ENCODE data around the gene TRAK2.
A peak's percentile ranks its signal among the peaks of the same experiment; 100 is the strongest.
"Not testable (repeated sequence)": the region's sequence is repeated elsewhere in the genome, so short reads cannot be mapped to it uniquely, and the experiment has no call there.

The TRAK2 gene

DNA sequence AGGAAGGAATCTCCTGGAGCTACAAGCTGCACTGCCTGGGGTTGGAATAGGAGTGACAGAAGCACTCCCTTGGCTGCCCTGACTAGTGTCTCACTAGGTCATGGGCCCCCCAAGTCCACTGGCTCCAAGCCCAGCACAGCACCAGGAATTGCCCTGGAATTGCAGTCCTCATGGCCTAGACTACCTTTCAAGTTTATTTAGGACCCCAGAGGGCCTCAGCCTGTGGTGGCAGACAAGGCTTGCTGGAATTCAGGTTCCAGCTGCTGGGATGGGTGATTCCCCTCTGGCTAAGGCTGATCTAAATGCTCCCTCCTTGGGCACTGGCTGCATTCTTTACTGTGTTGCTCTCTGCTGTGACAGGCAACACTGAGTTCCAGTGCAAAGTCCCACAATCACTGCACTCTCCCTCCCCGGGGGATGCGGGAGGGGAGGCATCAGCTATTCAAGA lies 14.3 kb upstream of the TRAK2 start:
- Mint-ChIP-seq H3K27ac (no peak overlapping the region), H3K36me3 (ENCODE audit: low read depth) (peaks cover 67% of the 10 kb centered on the region)

GRCh38 chr2:201464547-201464946 lies 13.3 kb upstream of the TRAK2 start:
- peaks cover 9% of the 10 kb centered on the region for H3K4me1 Mint-ChIP-seq (ENCODE audit: low read depth)
- no peak overlapping the region for H3K27ac Mint-ChIP-seq
- DNase-seq: no peak
- no peaks in the 10 kb centered on the region for H3K9me3 Mint-ChIP-seq
- H3K4me3 Mint-ChIP-seq: no peak overlapping the region
- H3K36me3 Mint-ChIP-seq (ENCODE audit: low read depth): peaks cover 67% of the 10 kb centered on the region
- H3K27me3 Mint-ChIP-seq: no peaks in the 10 kb centered on the region

More for the DNA sequence above, 14.3 kb upstream of the TRAK2 start:
- H3K4me3 Mint-ChIP-seq: no peak overlapping the region
- no peaks in the 10 kb centered on the region for H3K9me3 Mint-ChIP-seq
- no peak for DNase-seq
- H3K27me3 Mint-ChIP-seq: no peaks in the 10 kb centered on the region
- peaks cover 9% of the 10 kb centered on the region for H3K4me1 Mint-ChIP-seq (ENCODE audit: low read depth)

DNA sequence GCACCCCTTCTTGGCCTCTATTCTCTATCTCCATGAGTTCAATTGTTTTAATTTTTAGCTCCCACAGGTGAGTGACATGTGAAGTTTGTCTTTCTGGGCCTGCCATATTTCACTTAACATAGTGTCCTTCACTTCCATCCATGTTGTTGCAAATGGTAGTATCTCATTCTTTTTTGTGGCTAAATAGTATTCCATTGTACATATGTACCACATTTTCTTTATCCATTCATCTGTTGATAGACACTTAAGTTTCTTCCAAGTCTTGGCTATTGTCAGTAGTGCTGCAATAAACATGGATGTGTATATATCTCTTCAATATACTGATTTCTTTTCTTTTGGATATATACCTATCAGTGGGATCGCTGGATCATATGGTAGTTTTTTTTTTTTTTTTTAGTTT lies 9.3 kb upstream of the TRAK2 start:
- Mint-ChIP-seq H3K27me3 (no peaks in the 10 kb centered on the region), H3K27ac (no peak overlapping the region), H3K4me3 (no peak overlapping the region), H3K4me1 (ENCODE audit: low read depth) (no peaks in the 10 kb centered on the region), H3K9me3 (no peaks in the 10 kb centered on the region), H3K36me3 (ENCODE audit: low read depth) (peaks cover 57% of the 10 kb centered on the region)
- DNase-seq: no peak

- Mint-ChIP-seq H3K4me1 (ENCODE audit: low read depth) (peaks cover 1% of the 10 kb centered on the region), H3K27me3 (no peaks in the 10 kb centered on the region), H3K4me3 (no peak overlapping the region), H3K9me3 (no peaks in the 10 kb centered on the region), H3K36me3 (ENCODE audit: low read depth) (peaks cover 43% of the 10 kb centered on the region), H3K27ac (no peak overlapping the region)
- DNase-seq: no peak
Measured at GRCh38 chr2:201458381-201458780, 7.1 kb upstream of the TRAK2 start.

GRCh38 chr2:201452922-201453643 lies 1.8 kb upstream of the TRAK2 start:
- H3K27ac Mint-ChIP-seq: no peak overlapping the region
- H3K4me1 Mint-ChIP-seq (ENCODE audit: low read depth): peaks cover 34% of the 10 kb centered on the region
- DNase-seq: no peak

GRCh38 chr2:201452058-201452921 lies 1.0 kb upstream of the TRAK2 start:
- peaks cover 42% of the 10 kb centered on the region for H3K4me1 Mint-ChIP-seq (ENCODE audit: low read depth)
- peak overlapping the region; percentile 87 for H3K4me3 Mint-ChIP-seq
- H3K27ac Mint-ChIP-seq: peak overlapping the region; percentile 85
- no peaks in the 10 kb centered on the region for H3K9me3 Mint-ChIP-seq
- H3K36me3 Mint-ChIP-seq (ENCODE audit: low read depth): peaks cover 28% of the 10 kb centered on the region
- no peak for DNase-seq
- no peaks in the 10 kb centered on the region for H3K27me3 Mint-ChIP-seq

More at GRCh38 chr2:201452922-201453643, 1.8 kb upstream of the TRAK2 start:
- peak overlapping the region; percentile 87 for H3K4me3 Mint-ChIP-seq
- peaks cover 25% of the 10 kb centered on the region for H3K36me3 Mint-ChIP-seq (ENCODE audit: low read depth)
- no peaks in the 10 kb centered on the region for H3K27me3 Mint-ChIP-seq
- no peaks in the 10 kb centered on the region for H3K9me3 Mint-ChIP-seq

GRCh38 chr2:201450954-201451291 lies 335 bp downstream of the TRAK2 start:
- Mint-ChIP-seq H3K4me3 (peak overlapping the region; percentile 97), H3K9me3 (no peaks in the 10 kb centered on the region), H3K27ac (peak overlapping the region; percentile 98), H3K4me1 (ENCODE audit: low read depth) (peaks cover 56% of the 10 kb centered on the region), H3K27me3 (no peaks in the 10 kb centered on the region), H3K36me3 (ENCODE audit: low read depth) (peaks cover 28% of the 10 kb centered on the region)
- no peak for DNase-seq

GRCh38 chr2:201448701-201449100 lies 2.6 kb downstream of the TRAK2 start:
- H3K4me1 Mint-ChIP-seq (ENCODE audit: low read depth): peaks cover 64% of the 10 kb centered on the region
- H3K27me3 Mint-ChIP-seq: no peaks in the 10 kb centered on the region
- H3K27ac Mint-ChIP-seq: peak overlapping the region; percentile 84
- no peak for DNase-seq
- peak overlapping the region; percentile 46 for H3K4me3 Mint-ChIP-seq
- peaks cover 28% of the 10 kb centered on the region for H3K36me3 Mint-ChIP-seq (ENCODE audit: low read depth)
- H3K9me3 Mint-ChIP-seq: no peaks in the 10 kb centered on the region

DNA sequence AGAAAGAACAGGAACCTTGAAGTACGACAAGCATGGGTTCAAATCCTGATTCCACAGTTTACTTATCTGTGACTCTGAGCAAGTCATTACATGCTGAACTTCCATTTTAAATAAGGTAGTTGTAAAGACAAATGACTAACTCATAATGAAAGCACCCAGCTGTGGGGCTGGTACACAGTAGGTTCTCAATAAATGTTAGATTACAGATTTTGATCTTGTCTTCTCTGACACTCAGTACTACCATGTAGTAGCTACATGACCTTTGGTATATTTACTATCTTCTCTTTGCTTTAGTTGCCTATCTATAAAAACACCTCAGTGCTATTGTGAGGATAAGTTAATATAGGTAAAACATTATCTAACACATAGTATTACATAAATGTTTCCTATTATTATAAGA lies 3.2 kb downstream of the TRAK2 start:
- H3K36me3 Mint-ChIP-seq (ENCODE audit: low read depth): peaks cover 28% of the 10 kb centered on the region
- H3K27ac Mint-ChIP-seq: peak overlapping the region; percentile 84
- H3K27me3 Mint-ChIP-seq: no peaks in the 10 kb centered on the region
- no peaks in the 10 kb centered on the region for H3K9me3 Mint-ChIP-seq
- peak overlapping the region; percentile 46 for H3K4me3 Mint-ChIP-seq
- peaks cover 62% of the 10 kb centered on the region for H3K4me1 Mint-ChIP-seq (ENCODE audit: low read depth)
- no peak for DNase-seq

- peaks cover 24% of the 10 kb centered on the region for H3K36me3 Mint-ChIP-seq (ENCODE audit: low read depth)
- H3K9me3 Mint-ChIP-seq: no peaks in the 10 kb centered on the region
- H3K4me1 Mint-ChIP-seq (ENCODE audit: low read depth): peaks cover 55% of the 10 kb centered on the region
- no peak for DNase-seq
- H3K27ac Mint-ChIP-seq: peak overlapping the region; percentile 84
- H3K4me3 Mint-ChIP-seq: no peak overlapping the region
- no peaks in the 10 kb centered on the region for H3K27me3 Mint-ChIP-seq
Measured at GRCh38 chr2:201447086-201447485, 4.2 kb downstream of the TRAK2 start.

DNA sequence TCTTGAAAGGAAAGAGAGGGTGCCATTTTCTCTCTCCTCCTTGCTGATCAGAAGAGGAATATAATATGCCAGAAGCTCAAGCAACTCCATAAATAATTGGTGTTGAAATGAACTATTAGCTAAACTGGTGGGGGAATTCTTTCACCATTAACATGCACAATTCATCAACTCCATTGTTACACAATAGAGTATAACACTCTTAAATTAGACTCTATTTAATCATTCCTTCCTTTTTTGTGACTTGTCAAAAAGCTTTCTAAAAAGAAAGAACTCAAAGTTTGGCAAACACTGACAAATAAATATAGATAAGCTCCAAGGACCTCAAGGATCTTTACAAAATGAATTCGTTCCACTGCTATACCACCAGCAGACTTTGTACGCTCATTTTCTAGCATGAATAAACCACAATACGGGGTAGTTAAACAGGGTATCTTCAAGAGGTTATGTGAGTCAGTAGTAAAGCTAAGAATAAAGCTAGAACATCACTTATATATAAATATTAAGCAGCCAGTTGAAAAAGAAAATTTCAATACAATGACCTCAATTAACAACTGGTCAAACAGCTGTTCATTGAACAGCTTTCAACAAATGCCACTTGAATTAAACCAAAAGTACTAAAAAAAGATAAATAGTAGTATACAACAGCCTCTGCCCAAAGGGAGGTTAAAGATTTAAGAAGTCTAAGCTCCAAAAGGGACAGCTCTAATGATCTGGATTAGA lies 6.4 kb downstream of the TRAK2 start:
- DNase-seq: no peak
- no peak overlapping the region for H3K27ac Mint-ChIP-seq
- no peaks in the 10 kb centered on the region for H3K9me3 Mint-ChIP-seq
- H3K36me3 Mint-ChIP-seq (ENCODE audit: low read depth): peaks cover 19% of the 10 kb centered on the region
- no peak overlapping the region for H3K4me3 Mint-ChIP-seq
- H3K27me3 Mint-ChIP-seq: no peaks in the 10 kb centered on the region
- H3K4me1 Mint-ChIP-seq (ENCODE audit: low read depth): peaks cover 60% of the 10 kb centered on the region

DNA sequence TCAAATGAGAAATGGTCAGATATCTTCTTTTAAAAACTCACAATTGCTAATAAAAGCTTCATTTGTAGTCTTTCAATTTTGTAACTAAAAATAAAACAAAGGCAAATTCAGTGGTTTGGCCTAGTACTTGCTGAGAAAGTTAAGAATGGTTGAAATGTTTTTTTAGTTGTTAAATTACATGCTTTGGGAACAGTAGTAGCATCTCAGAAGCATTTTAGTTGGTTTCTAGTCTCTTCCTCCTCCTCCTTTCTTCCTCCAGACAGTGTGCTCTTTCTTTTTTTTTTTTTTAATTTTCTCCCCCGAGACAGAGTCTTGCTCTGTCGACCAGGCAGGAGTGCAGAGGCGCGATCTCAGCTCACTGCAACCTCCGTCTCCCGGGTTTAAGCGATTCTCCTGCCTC lies 9.8 kb downstream of the TRAK2 start:
- Mint-ChIP-seq H3K4me1 (ENCODE audit: low read depth) (peaks cover 51% of the 10 kb centered on the region), H3K9me3 (no peaks in the 10 kb centered on the region), H3K27me3 (no peaks in the 10 kb centered on the region), H3K27ac (no peak overlapping the region), H3K4me3 (no peak overlapping the region), H3K36me3 (ENCODE audit: low read depth) (peaks cover 12% of the 10 kb centered on the region)
- no peak for DNase-seq

GRCh38 chr2:201440182-201440581 lies 11.1 kb downstream of the TRAK2 start:
- Mint-ChIP-seq H3K27ac (no peak overlapping the region), H3K4me1 (ENCODE audit: low read depth) (peaks cover 50% of the 10 kb centered on the region), H3K4me3 (no peak overlapping the region), H3K36me3 (ENCODE audit: low read depth) (peaks cover 12% of the 10 kb centered on the region), H3K9me3 (no peaks in the 10 kb centered on the region), H3K27me3 (no peaks in the 10 kb centered on the region)
- no peak for DNase-seq

- H3K27ac Mint-ChIP-seq, H3K27me3 Mint-ChIP-seq, DNase-seq, H3K4me3 Mint-ChIP-seq, H3K9me3 Mint-ChIP-seq: not testable (repeated sequence)
- Mint-ChIP-seq H3K36me3 (ENCODE audit: low read depth) (peaks cover 12% of the 10 kb centered on the region), H3K4me1 (ENCODE audit: low read depth) (peaks cover 53% of the 10 kb centered on the region)
Measured at GRCh38 chr2:201439336-201439922, 11.8 kb downstream of the TRAK2 start.
